Upper lobe of left lung (tissue), 6 donors: ENCODE results near the gene PLSCR3. TPM values are rescaled to one million over a fixed set of nuclear protein-coding genes. Genes with fewer than 3 reads are reported as not detected.

Source experiments
- ATAC-seq, 2 donors: fragments of 200-7000 bp; cut with Tn5 transposase; one replicate each; pipeline ENCODE4 v1.9.1; 2022; ENCODE audit warnings: mild to moderate bottlenecking in 2 of 2, moderate library complexity in 2 of 2; ENCODE audit not compliant: low FRiP score in 2 of 2
- DNase-seq, 2 donors: peaks; one replicate each; pipeline ENCODE4 v3.0.0-alpha.2; 2019 to 2020
- H3K27ac ChIP-seq, 4 donors: fragments of 200-600 bp; sonication (generic); one replicate each; pipeline ENCODE4 v1.5.1; 2016 to 2019
- H3K27me3 ChIP-seq, 4 donors: fragments of 200-600 bp; sonication (generic); one replicate each; pipeline ENCODE4 v1.5.1; 2017 to 2019
- H3K36me3 ChIP-seq, 4 donors: fragments of 200-600 bp; sonication (generic); one replicate each; pipeline ENCODE4 v1.5.1; 2016 to 2019
- H3K4me1 ChIP-seq, 4 donors: fragments of 200-600 bp; sonication (generic); one replicate each; pipeline ENCODE4 v1.5.1; 2018 to 2019
- H3K4me3 ChIP-seq, 4 donors: fragments of 200-600 bp; sonication (generic); one replicate each; pipeline ENCODE4 v1.5.1; 2017 to 2019; ENCODE audit warnings: mild to moderate bottlenecking in 2 of 4, moderate library complexity in 1 of 4
- H3K9me3 ChIP-seq, 4 donors: fragments of 200-600 bp; sonication (generic); one replicate each; pipeline ENCODE4 v1.5.1; 2018 to 2019
- EP300 ChIP-seq, 4 donors: sonication (generic); formaldehyde crosslinking; IDR thresholded peaks; one replicate each; pipeline ENCODE4 v1.5.1; 2017; ENCODE audit warnings: antibody characterized with exemption in 4 of 4, control low read depth in 2 of 4
- POLR2A ChIP-seq, 4 donors: fragments of 450-650 bp; IDR thresholded peaks; one replicate each; pipeline ENCODE4 v1.5.1; 2016 to 2017; ENCODE audit warnings: antibody characterized with exemption in 4 of 4, mild to moderate bottlenecking in 2 of 4
- POLR2AphosphoS5 ChIP-seq, 2 donors: sonication (generic); formaldehyde crosslinking; IDR thresholded peaks; one replicate each; pipeline ENCODE4 v1.5.1; 2017; ENCODE audit warnings: antibody characterized with exemption in 2 of 2
- WGBS, 2 donors: methylation state at CpG; one replicate each; pipeline ENCODE4 v1.1.5; 2017 to 2018; 5-methylcytosine and 5-hydroxymethylcytosine counted together
- total RNA-seq, 6 donors: library from RNA; depleted of rRNA in 4 of 6; stranded (reverse); fragments of >200 nt in 4 of 6; gene quantifications; one replicate each; pipeline versions ENCODE4 v1.1.0 to v1.2.1, GENCODE V29; 2016 to 2021
- TF ChIP-seq, protein P1 (sequence below), 6 experiments: fragments of 450-650 bp in 4 of 6; fragments of 200-600 bp in 2 of 6; sonication (generic) in 2 of 6; IDR thresholded peaks; one replicate each; pipeline ENCODE4 v1.5.1; 2016 to 2019; ENCODE audit warnings: antibody characterized with exemption in 6 of 6
- donor health status: DM: no; HTN: no; CAD: no; lungs with moderate emphysema.
- donor health status: DM: no; HTN: yes; CAD: no; lungs with severe emphysema.

The PLSCR3 gene
- total RNA-seq, 6 donors from 2014 or later = 20.6 to 64.5 (median 37.7) TPM

DNA sequence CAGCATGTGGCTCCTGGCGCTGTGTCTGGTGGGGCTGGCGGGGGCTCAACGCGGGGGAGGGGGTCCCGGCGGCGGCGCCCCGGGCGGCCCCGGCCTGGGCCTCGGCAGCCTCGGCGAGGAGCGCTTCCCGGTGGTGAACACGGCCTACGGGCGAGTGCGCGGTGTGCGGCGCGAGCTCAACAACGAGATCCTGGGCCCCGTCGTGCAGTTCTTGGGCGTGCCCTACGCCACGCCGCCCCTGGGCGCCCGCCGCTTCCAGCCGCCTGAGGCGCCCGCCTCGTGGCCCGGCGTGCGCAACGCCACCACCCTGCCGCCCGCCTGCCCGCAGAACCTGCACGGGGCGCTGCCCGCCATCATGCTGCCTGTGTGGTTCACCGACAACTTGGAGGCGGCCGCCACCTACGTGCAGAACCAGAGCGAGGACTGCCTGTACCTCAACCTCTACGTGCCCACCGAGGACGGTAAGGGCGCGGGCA lies 14.0 kb upstream of the PLSCR3 start:
- WGBS, 2 donors = 82 to 91% methylated on average over 38 to 50 of the region's 58 CpGs
- Histone ChIP-seq H3K9me3 (no peaks in the 10 kb centered on the region), H3K4me3 (peak overlapping the region in 1 of 4 donors; percentile 13), H3K4me1 (peaks cover 6 to 16% (median 13%) of the 10 kb centered on the region in 4 donors), H3K27me3 (no peaks in the 10 kb centered on the region), H3K27ac (no peak overlapping the region), H3K36me3 (peaks cover 0 to 8% (median 0%) of the 10 kb centered on the region in 4 donors)
- peak in 1 of 2 donors; percentile 84 for DNase-seq
- TF ChIP-seq, protein P1, sequence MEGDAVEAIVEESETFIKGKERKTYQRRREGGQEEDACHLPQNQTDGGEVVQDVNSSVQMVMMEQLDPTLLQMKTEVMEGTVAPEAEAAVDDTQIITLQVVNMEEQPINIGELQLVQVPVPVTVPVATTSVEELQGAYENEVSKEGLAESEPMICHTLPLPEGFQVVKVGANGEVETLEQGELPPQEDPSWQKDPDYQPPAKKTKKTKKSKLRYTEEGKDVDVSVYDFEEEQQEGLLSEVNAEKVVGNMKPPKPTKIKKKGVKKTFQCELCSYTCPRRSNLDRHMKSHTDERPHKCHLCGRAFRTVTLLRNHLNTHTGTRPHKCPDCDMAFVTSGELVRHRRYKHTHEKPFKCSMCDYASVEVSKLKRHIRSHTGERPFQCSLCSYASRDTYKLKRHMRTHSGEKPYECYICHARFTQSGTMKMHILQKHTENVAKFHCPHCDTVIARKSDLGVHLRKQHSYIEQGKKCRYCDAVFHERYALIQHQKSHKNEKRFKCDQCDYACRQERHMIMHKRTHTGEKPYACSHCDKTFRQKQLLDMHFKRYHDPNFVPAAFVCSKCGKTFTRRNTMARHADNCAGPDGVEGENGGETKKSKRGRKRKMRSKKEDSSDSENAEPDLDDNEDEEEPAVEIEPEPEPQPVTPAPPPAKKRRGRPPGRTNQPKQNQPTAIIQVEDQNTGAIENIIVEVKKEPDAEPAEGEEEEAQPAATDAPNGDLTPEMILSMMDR (IDR thresholded peaks at IDR 0.05) = no peak
- TF ChIP-seq POLR2AphosphoS5 (IDR thresholded peaks at IDR 0.05) (no peak), POLR2A (IDR thresholded peaks at IDR 0.05) (no peak), EP300 (IDR thresholded peaks at IDR 0.05) (no peak)
- ATAC-seq = no peak

DNA sequence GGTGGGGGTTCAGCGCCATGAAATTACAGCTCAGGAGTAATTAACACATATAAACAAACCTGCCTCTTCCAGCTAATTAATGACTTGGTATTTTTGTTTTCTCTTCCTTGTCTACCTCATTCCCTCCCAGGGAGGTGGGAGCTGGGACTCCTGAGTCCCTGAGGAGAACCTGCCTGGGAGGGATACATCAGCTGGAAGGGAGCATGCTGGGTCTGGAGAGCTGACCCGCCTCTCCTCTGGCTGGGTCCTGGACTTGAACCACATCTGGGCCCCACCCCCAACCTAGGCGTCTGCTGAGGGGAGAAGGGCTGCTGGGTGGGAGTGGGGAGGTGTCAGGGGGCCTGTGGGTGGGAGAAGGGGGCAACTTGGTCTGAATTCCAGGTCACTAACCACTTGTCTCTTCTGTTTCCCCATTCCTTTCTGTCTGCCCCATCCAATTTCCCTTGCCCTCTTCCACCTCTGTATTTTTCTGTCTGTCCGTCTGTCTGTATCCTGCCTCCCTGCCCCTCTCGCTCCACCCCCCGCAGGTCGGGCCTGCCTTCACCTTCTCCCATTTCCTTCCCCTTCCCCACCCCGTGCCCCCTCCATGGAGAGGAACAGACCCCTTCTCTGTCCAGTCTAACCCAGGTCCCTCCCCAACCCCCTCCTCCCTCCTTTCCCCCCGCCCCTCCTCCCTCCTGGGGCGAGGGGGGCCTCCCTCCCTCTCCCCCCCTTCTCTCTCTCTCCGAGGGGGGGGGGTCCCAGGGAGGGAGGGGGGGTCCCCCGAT lies 13.3 kb upstream of the PLSCR3 start, which contains the start of gene NLGN2:
TSS of gene NLGN2 (plus strand) at position 361 of the 767 bp plus-strand sequence. CDS start 411 bp downstream, outside the sequence.
- no peak for DNase-seq
- TF ChIP-seq, protein P1 (IDR thresholded peaks at IDR 0.05) = no peak
- TF ChIP-seq POLR2A (IDR thresholded peaks at IDR 0.05) = no peak
- TF ChIP-seq POLR2AphosphoS5 (IDR thresholded peaks at IDR 0.05) = no peak
- no peak for TF ChIP-seq EP300 (IDR thresholded peaks at IDR 0.05)
- 51 to 64% methylated on average over 9 to 10 of the region's 12 CpGs for WGBS, 2 donors
- peak within 1 kb of the TSS in 1 of 4 donors; percentile 13 for H3K4me3 ChIP-seq
- H3K9me3 ChIP-seq = no peaks in the 10 kb centered on the region
- H3K27ac ChIP-seq = no peak within 1 kb of the TSS
- no peaks in the 10 kb centered on the region for H3K27me3 ChIP-seq
- peaks cover 0 to 8% (median 0%) of the 10 kb centered on the region in 4 donors for H3K36me3 ChIP-seq
- H3K4me1 ChIP-seq = peaks cover 12 to 22% (median 19%) of the 10 kb centered on the region in 4 donors
- ATAC-seq = no peak

DNA sequence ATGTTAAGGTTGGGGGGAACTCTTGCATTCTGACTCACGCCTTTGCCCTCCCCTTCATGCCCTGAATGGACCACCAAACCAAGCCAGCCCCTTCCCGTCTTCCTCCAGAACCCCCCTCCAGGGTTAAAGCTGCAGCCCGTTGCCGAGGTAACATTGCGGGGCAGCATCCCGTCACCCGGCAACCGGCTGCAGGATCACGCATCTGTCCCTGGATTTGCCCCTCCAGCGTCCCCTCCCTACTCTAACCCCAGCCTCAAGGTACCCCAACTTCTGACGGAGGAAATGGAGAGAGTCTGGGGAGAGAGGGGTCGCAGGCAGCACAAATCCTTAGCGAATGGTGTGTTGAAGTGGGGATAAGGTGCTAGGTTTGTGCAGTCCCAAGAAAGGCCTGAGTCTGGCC lies 12.8 kb upstream of the PLSCR3 start:
- Histone ChIP-seq H3K9me3 (no peaks in the 10 kb centered on the region), H3K27ac (no peak overlapping the region), H3K4me1 (peaks cover 16 to 28% (median 24%) of the 10 kb centered on the region in 4 donors), H3K4me3 (no peak overlapping the region), H3K27me3 (no peaks in the 10 kb centered on the region), H3K36me3 (peaks cover 0 to 8% (median 0%) of the 10 kb centered on the region in 4 donors)
- TF ChIP-seq POLR2A (IDR thresholded peaks at IDR 0.05) (no peak), POLR2AphosphoS5 (IDR thresholded peaks at IDR 0.05) (no peak), EP300 (IDR thresholded peaks at IDR 0.05) (no peak)
- TF ChIP-seq, protein P1 (IDR thresholded peaks at IDR 0.05) = no peak
- whole genome bisulfite sequencing, 2 donors = 88 to 90% methylated on average over 13 of the region's 13 CpGs
- no peak for DNase-seq
- ATAC-seq = no peak

DNA sequence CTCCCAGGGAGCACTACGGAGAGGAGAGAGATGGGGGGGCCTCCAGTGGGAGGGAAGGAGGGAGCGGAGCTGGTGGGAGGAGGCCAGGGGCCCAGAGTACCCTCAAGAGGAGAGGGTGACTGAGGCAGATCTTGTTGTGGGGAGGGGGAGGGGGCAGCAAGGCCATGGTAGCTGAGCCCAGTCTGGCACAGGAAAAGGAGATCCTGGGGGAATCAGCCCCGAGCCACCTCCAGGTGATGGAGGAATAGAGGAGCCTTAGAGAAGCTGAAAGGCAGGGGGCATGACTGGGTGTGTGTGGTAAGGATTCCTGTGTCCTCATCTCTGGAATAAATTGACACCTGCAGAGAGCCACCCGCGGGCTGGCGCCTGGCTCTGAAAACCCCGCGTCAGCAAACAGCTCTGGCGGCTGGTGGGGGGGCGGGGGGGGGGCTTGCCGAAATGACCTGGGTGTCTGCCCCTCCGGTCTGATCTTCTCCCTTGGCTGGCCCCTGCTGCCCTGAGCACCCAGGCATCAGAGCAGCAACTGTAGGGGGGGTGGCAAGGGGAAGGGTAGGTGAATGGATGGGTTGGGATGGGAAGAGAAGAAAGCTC lies 12.0 kb upstream of the PLSCR3 start:
- H3K27ac ChIP-seq = peak overlapping the region in 1 of 4 donors; percentile 89
- H3K4me3 ChIP-seq = no peak overlapping the region
- ATAC-seq = no peak
- no peaks in the 10 kb centered on the region for H3K9me3 ChIP-seq
- H3K36me3 ChIP-seq = peaks cover 0 to 8% (median 0%) of the 10 kb centered on the region in 4 donors
- no peaks in the 10 kb centered on the region for H3K27me3 ChIP-seq
- no peak for DNase-seq
- TF ChIP-seq POLR2A (IDR thresholded peaks at IDR 0.05) = no peak
- TF ChIP-seq POLR2AphosphoS5 (IDR thresholded peaks at IDR 0.05) = no peak
- TF ChIP-seq EP300 (IDR thresholded peaks at IDR 0.05) = no peak
- TF ChIP-seq, protein P1 (IDR thresholded peaks at IDR 0.05) = no peak
- peaks cover 20 to 31% (median 25%) of the 10 kb centered on the region in 4 donors for H3K4me1 ChIP-seq
- WGBS, 2 donors = 69 to 78% methylated on average over 4 to 11 of the region's 12 CpGs
